GM23338 (cell line): Measurements from ENCODE around the gene DNAJC4. TPM values are rescaled to one million over a fixed set of nuclear protein-coding genes. Genes with fewer than 3 reads are reported as not detected.

Experiments
- ATAC-seq: fragments of 200-7000 bp; cut with Tn5 transposase; 3 replicates; pipeline ENCODE4 v1.9.1; 2020
- DNase-seq: peaks from one replicate; pipeline ENCODE4 v3.0.0-alpha.2; 2015; ENCODE audit warnings: low spot score
- H2AFZ ChIP-seq: fragments of 200-600 bp; sonication (generic); 2 replicates; pipeline ENCODE4 v1.8.0; 2016; ENCODE audit warnings: antibody characterized with exemption, mild to moderate bottlenecking, moderate library complexity
- H3F3A ChIP-seq: fragments of 200-600 bp; sonication (generic); replicated peaks from 2 replicates; pipeline ENCODE4 v1.8.0; 2017; ENCODE audit warnings: antibody characterized with exemption, mixed run types, low read depth
- H3K27ac ChIP-seq: fragments of 200-600 bp; sonication (generic); 2 replicates; pipeline ENCODE4 v1.6.1; 2016; ENCODE audit warnings: low read depth
- H3K27me3 ChIP-seq: fragments of 200-600 bp; sonication (generic); 2 replicates; pipeline ENCODE4 v1.8.0; 2016; ENCODE audit warnings: mild to moderate bottlenecking, mixed run types, moderate library complexity; ENCODE audit not compliant: insufficient read depth
- H3K36me3 ChIP-seq: fragments of 200-600 bp; sonication (generic); 2 replicates; pipeline ENCODE4 v1.8.0; 2016; ENCODE audit warnings: mild to moderate bottlenecking; ENCODE audit not compliant: insufficient read depth
- H3K4me1 ChIP-seq: fragments of 200-600 bp; sonication (generic); 2 replicates; pipeline ENCODE4 v1.8.0; 2016; ENCODE audit warnings: mild to moderate bottlenecking, moderate library complexity; ENCODE audit not compliant: insufficient read depth
- H3K4me2 ChIP-seq: fragments of 200-600 bp; sonication (generic); 2 replicates; pipeline ENCODE4 v1.7.1; 2017; ENCODE audit warnings: mixed run types
- H3K4me3 ChIP-seq: fragments of 200-600 bp; sonication (generic); 2 replicates; pipeline ENCODE4 v1.6.1; 2016; ENCODE audit warnings: mixed run types
- H3K79me2 ChIP-seq: fragments of 200-600 bp; sonication (generic); replicated peaks from 2 replicates; pipeline ENCODE4 v1.8.0; 2017; ENCODE audit warnings: mild to moderate bottlenecking; ENCODE audit not compliant: insufficient read depth
- H3K9me2 ChIP-seq: fragments of 200-600 bp; sonication (generic); 2 replicates; pipeline ENCODE4 v1.8.0; 2017; ENCODE audit not compliant: insufficient read depth
- H4K20me1 ChIP-seq: fragments of 200-600 bp; sonication (generic); replicated peaks from 2 replicates; pipeline ENCODE4 v1.8.0; 2017; ENCODE audit warnings: mild to moderate bottlenecking; ENCODE audit not compliant: insufficient read depth
- H3K27ac Mint-ChIP-seq: 2 replicates; pipeline ENCODE4 v1.8.0; 2020; ENCODE audit warnings: inconsistent platforms, mild to moderate bottlenecking, moderate library complexity, mixed read lengths
- H3K27me3 Mint-ChIP-seq: 3 replicates; pipeline ENCODE4 v1.8.0; 2022; ENCODE audit warnings: low read depth, mild to moderate bottlenecking, moderate library complexity, mixed read lengths, inconsistent platforms; ENCODE audit not compliant: insufficient read depth, poor library complexity
- H3K36me3 Mint-ChIP-seq: 3 replicates; pipeline ENCODE4 v1.8.0; 2021; ENCODE audit warnings: low read depth, mild to moderate bottlenecking, inconsistent platforms, moderate library complexity, mixed read lengths
- H3K4me1 Mint-ChIP-seq: 3 replicates; pipeline ENCODE4 v1.8.0; 2020; ENCODE audit warnings: mild to moderate bottlenecking, inconsistent platforms, mixed read lengths
- H3K4me3 Mint-ChIP-seq: 3 replicates; pipeline ENCODE4 v1.8.0; 2021; ENCODE audit warnings: moderate library complexity, mild to moderate bottlenecking, inconsistent platforms, mixed read lengths
- H3K9me3 Mint-ChIP-seq: 3 replicates; pipeline ENCODE4 v1.8.0; 2020; ENCODE audit warnings: moderate library complexity, mild to moderate bottlenecking, inconsistent platforms, mixed read lengths
- CTCF ChIP-seq, 2 experiments: fragments of 200-600 bp in 1 of 2; sonication (generic) in 1 of 2; conservative IDR thresholded peaks; 2 replicates each; pipeline versions ENCODE4 v1.5.1 to v1.6.1; 2016 to 2017; ENCODE audit warnings: antibody characterized with exemption in 2 of 2, low read depth in 2 of 2, mild to moderate bottlenecking in 2 of 2, moderate library complexity in 1 of 2
- ETS1 ChIP-seq: IDR thresholded peaks from 2 replicates; pipeline ENCODE4 v1.6.1; 2016; ENCODE audit warnings: antibody characterized with exemption
- POLR2AphosphoS5 ChIP-seq: IDR thresholded peaks from 2 replicates; pipeline ENCODE4 v1.6.1; 2016; ENCODE audit warnings: antibody characterized with exemption, low read depth
- polyA plus RNA-seq: library from polyadenylated mRNA; unstranded; fragments of >200 nt; fragmentation: Nextera tagmentation; extraction: Ambion mirVana; gene quantifications from 2 replicates; pipeline ENCODE4 v1.2.1, GENCODE V29; 2016
- total RNA-seq: library from RNA; depleted of rRNA; stranded (reverse); fragments of >200 nt; shearing (Covaris generic); gene quantifications from 2 replicates; pipeline ENCODE4 v1.2.3, GENCODE V29; 2014

DNAJC4 gene
- total and polyA plus RNA-seq, 2 experiments from 2014 or later = 10.5 to 34.4 TPM

GRCh38 chr11:64204464-64204989 is 25.8 kb upstream of the DNAJC4 start:
- H3K27me3 ChIP-seq = no peaks in the 10 kb centered on the region
- Mint-ChIP-seq H3K9me3 (no peaks in the 10 kb centered on the region), H3K27ac (peak overlapping the region; percentile 67), H3K27me3 (peaks cover 16% of the 10 kb centered on the region), H3K36me3 (peaks cover 64% of the 10 kb centered on the region), H3K4me1 (peaks cover 18% of the 10 kb centered on the region), H3K4me3 (no peak overlapping the region)
- no peak overlapping the region for H2AFZ ChIP-seq
- TF ChIP-seq CTCF (conservative IDR thresholded peaks at IDR 0.05; ENCODE audit: low read depth in 2 of 2) (peak; percentile 83 to 92), POLR2AphosphoS5 (no peak)
- H4K20me1 ChIP-seq = peaks cover 31% of the 10 kb centered on the region
- DNase-seq (peak; percentile 93), ATAC-seq (peak; percentile 85)
- no peak overlapping the region for H3K4me3 ChIP-seq
- H3K79me2 ChIP-seq = 0 out of 2 replicates have a peak, but pooled peaks cover 6% of the 10 kb centered on the region
- H3K9me2 ChIP-seq = no peaks in the 10 kb centered on the region
- H3F3A ChIP-seq = peaks cover 46% of the 10 kb centered on the region
- H3K4me2 ChIP-seq = no peak overlapping the region
- H3K4me1 ChIP-seq = no peaks in the 10 kb centered on the region; the same call in 1 of the 2 replicates
- H3K27ac ChIP-seq = no peak overlapping the region
- peaks cover 45% of the 10 kb centered on the region for H3K36me3 ChIP-seq

DNA sequence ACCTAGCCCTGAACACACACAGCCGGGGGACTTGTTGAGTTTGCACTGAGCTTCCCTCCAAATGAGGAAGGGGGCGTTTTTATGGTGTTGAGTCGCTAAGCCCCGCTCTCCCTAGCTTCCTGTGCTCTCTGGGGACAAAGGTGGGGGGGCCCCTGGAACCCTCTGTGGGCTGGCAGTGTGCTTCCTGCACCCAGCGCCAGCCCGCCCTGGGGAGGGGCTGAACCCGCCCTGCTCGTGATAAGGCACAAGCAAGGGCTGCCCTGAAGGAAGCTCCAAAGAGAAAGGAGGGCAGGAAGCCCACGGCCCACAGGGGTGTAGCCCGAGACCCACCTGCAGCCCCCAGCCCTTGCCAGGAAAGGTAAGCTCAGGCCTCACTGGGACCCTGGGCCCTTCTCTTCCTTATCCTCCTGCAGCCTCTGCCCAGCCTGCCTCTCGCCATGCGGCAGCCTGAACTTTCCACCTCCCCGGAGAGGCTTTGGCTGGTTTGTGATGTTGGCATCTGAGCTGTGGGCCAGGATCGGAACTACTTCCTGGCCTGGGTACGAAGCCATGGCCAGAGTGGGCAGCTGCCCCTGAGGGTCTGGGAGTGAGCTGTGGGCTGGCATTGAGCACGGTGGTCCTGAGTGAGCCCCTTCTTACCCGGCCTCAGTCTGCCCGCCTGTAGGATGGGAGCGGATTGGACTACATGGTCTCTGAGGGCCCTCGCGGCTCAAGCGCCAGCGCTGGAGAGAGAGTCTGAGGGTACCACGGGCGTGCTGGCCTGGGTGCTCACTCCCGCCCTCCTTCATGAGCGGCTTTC is 23.7 kb upstream of the DNAJC4 start, which contains the start of gene FERMT3:
Gene FERMT3 (plus strand): TSS at position 265 of the 799 bp plus-strand sequence. CDS start 644 bp downstream, outside the sequence.
- Mint-ChIP-seq H3K4me3 (no peak within 1 kb of the TSS), H3K36me3 (peaks cover 44% of the 10 kb centered on the region), H3K27ac (peak within 1 kb of the TSS; percentile 70; the same call in 1 of the 2 replicates), H3K4me1 (peaks cover 18% of the 10 kb centered on the region), H3K9me3 (no peaks in the 10 kb centered on the region), H3K27me3 (peaks cover 18% of the 10 kb centered on the region)
- DNase-seq (no peak), ATAC-seq (no peak)
- Histone ChIP-seq H3K36me3 (peaks cover 27% of the 10 kb centered on the region), H3K4me2 (no peak within 1 kb of the TSS), H4K20me1 (peaks cover 17% of the 10 kb centered on the region), H3K79me2 (no peaks in the 10 kb centered on the region), H2AFZ (no peak within 1 kb of the TSS), H3K9me2 (no peaks in the 10 kb centered on the region), H3K27ac (peak within 1 kb of the TSS; percentile 79), H3K27me3 (no peaks in the 10 kb centered on the region), H3K4me3 (no peak within 1 kb of the TSS), H3F3A (peaks cover 36% of the 10 kb centered on the region), H3K4me1 (no peaks in the 10 kb centered on the region; the same call in 1 of the 2 replicates)
- TF ChIP-seq ETS1 (no peak), POLR2AphosphoS5 (0 out of 2 replicates have a peak, but pooled peaks have one; percentile 15)
